Endothelial cell of umbilical vein (primary cell): ENCODE results near the gene TTLL11. TPM values are rescaled to one million over a fixed set of nuclear protein-coding genes. Genes with fewer than 3 reads are reported as not detected.

Source experiments
- BruUV-seq: library from RNA; stranded (reverse); fragments of 400-500 nt; replicated peaks from 2 replicates; lab custom pipeline; 2021; lab: Mats Ljungman, UMichigan
- CTCF ChIA-PET: fragments of 300-600, 350-600 bp; sonication (Branson Sonifier 250); formaldehyde crosslinking; loops from one replicate; lab custom pipeline; 2021; ENCODE audit warnings: antibody characterized with exemption, inconsistent platforms; lab: Charles Lee
- POLR2A ChIA-PET: fragments of 300-600, 350-600 bp; sonication (Branson Sonifier 250); formaldehyde crosslinking; loops from one replicate; lab custom pipeline; 2021; ENCODE audit warnings: antibody characterized with exemption, inconsistent platforms; lab: Charles Lee
- DNase-seq: peaks from one replicate; pipeline ENCODE4 v3.0.0-alpha.2; 2011; ENCODE audit warnings: low read depth, low spot score
- FAIRE-seq: peaks from 2 replicates; lab custom pipeline; 2011; peaks lifted over from hg19 to GRCh38; lab: Jason Lieb, UNC
- H2AFZ ChIP-seq: 2 replicates; pipeline ENCODE4 v1.6.0; 2012; ENCODE audit warnings: low read depth, low read length, control low read depth, inconsistent platforms
- H3K27ac ChIP-seq: 2 replicates; pipeline ENCODE4 v1.5.1; 2011; ENCODE audit warnings: low read depth, mild to moderate bottlenecking, control low read depth, low read length, moderate library complexity; ENCODE audit not compliant: insufficient read depth
- H3K27me3 ChIP-seq, 2 experiments: 2 replicates each; pipeline versions ENCODE4 v1.6.0 to v1.6.1; 2011; ENCODE audit warnings: low read length in 2 of 2, mixed read lengths in 1 of 2; ENCODE audit not compliant: control insufficient read depth in 2 of 2, insufficient read depth in 2 of 2
- H3K36me3 ChIP-seq, 2 experiments: 2 replicates in 1 of 2; 3 replicates in 1 of 2; pipeline ENCODE4 v1.5.1; 2011; ENCODE audit warnings: low read length in 2 of 2, mild to moderate bottlenecking in 1 of 2, moderate library complexity in 1 of 2; ENCODE audit not compliant: control insufficient read depth in 2 of 2, insufficient read depth in 2 of 2; ENCODE audit errors: extremely low read depth in 1 of 2
- H3K4me1 ChIP-seq: 3 replicates; pipeline ENCODE4 v1.5.1; 2011; ENCODE audit warnings: mild to moderate bottlenecking, low read length; ENCODE audit not compliant: control insufficient read depth, insufficient read depth; ENCODE audit errors: extremely low read depth
- H3K4me2 ChIP-seq: 2 replicates; pipeline ENCODE4 v1.6.1; 2011; ENCODE audit warnings: low read length, control low read depth, mixed read lengths; ENCODE audit not compliant: insufficient read depth
- H3K4me3 ChIP-seq, 3 experiments: fragments of 200-600 bp in 1 of 3; sonication (generic), shearing (Covaris generic) in 1 of 3; replicated peaks in 1 of 3; 2 replicates each; pipeline ENCODE4 v1.5.1; 2011 to 2016; ENCODE audit warnings: control low read depth in 3 of 3, low read length in 3 of 3, mild to moderate bottlenecking in 2 of 3, inconsistent platforms in 1 of 3, low read depth in 1 of 3, moderate library complexity in 1 of 3; ENCODE audit not compliant: insufficient read depth in 1 of 3
- H3K79me2 ChIP-seq: 2 replicates; pipeline ENCODE4 v1.6.0; 2012; ENCODE audit warnings: low read length, inconsistent platforms; ENCODE audit not compliant: control insufficient read depth, insufficient read depth
- H3K9ac ChIP-seq: replicated peaks from 2 replicates; pipeline ENCODE3; 2011; ENCODE audit warnings: low read length, control low read depth; ENCODE audit not compliant: insufficient read depth; ENCODE audit errors: extremely low read depth
- H3K9me1 ChIP-seq: replicated peaks from 3 replicates; pipeline ENCODE4 v1.6.0; 2011; ENCODE audit warnings: mild to moderate bottlenecking, low read length; ENCODE audit not compliant: control insufficient read depth, insufficient read depth; ENCODE audit errors: extremely low read depth
- H3K9me3 ChIP-seq: replicated peaks from 2 replicates; pipeline ENCODE4 v1.5.1; 2012; ENCODE audit warnings: low read length, inconsistent platforms; ENCODE audit not compliant: control insufficient read depth, insufficient read depth
- H4K20me1 ChIP-seq: replicated peaks from 2 replicates; pipeline ENCODE3; 2011; ENCODE audit warnings: mild to moderate bottlenecking, low read length; ENCODE audit not compliant: control insufficient read depth, insufficient read depth; ENCODE audit errors: extremely low read depth
- CTCF ChIP-seq, 2 donors: IDR thresholded peaks; 1 replicate in 1 of 2; 2 replicates in 1 of 2; pipeline ENCODE4 v1.5.1; 2011; ENCODE audit warnings: low read length in 2 of 2, mild to moderate bottlenecking in 2 of 2, moderate library complexity in 2 of 2, control low read depth in 1 of 2, inconsistent platforms in 1 of 2, low read depth in 1 of 2; ENCODE audit not compliant: insufficient read depth in 1 of 2; ENCODE audit errors: extremely low read depth in 1 of 2
- EZH2 ChIP-seq: IDR thresholded peaks from 2 replicates; pipeline ENCODE4 v1.6.1; 2012; ENCODE audit warnings: borderline replicate concordance, low read depth, mild to moderate bottlenecking, moderate library complexity, low read length, inconsistent platforms; ENCODE audit not compliant: severe bottlenecking
- FOS ChIP-seq: IDR thresholded peaks from 2 replicates; pipeline ENCODE4 v1.6.1; 2011; ENCODE audit warnings: mild to moderate bottlenecking, low read length, moderate library complexity, borderline replicate concordance; ENCODE audit not compliant: insufficient read depth
- GATA2 ChIP-seq: IDR thresholded peaks from 2 replicates; pipeline ENCODE4 v1.7.0; 2011; ENCODE audit warnings: low read depth, mild to moderate bottlenecking, moderate library complexity, mixed read lengths, low read length; ENCODE audit not compliant: insufficient read length, insufficient read depth
- JUN ChIP-seq: IDR thresholded peaks from 2 replicates; pipeline ENCODE4 v1.6.1; 2011; ENCODE audit warnings: borderline replicate concordance, low read depth; ENCODE audit not compliant: insufficient read length, insufficient read depth
- MAX ChIP-seq: IDR thresholded peaks from 2 replicates; pipeline ENCODE4 v1.6.1; 2011; ENCODE audit not compliant: insufficient read depth, insufficient read length
- MYC ChIP-seq: IDR thresholded peaks from one replicate; pipeline ENCODE4 v1.6.1; 2011; ENCODE audit warnings: mild to moderate bottlenecking, low read depth, low read length
- POLR2A ChIP-seq: IDR thresholded peaks from 2 replicates; pipeline ENCODE4 v1.6.1; 2012; ENCODE audit warnings: low read depth, mild to moderate bottlenecking, control low read depth, low read length
- POLR2AphosphoS5 ChIP-seq: IDR thresholded peaks from 2 replicates; pipeline ENCODE4 v1.6.1; 2012; ENCODE audit warnings: low read depth, mild to moderate bottlenecking, control low read depth, low read length, moderate library complexity; ENCODE audit not compliant: insufficient read depth
- dilution Hi-C: fragments of 300-500 bp; cut with MboI; formaldehyde crosslinking; loops from one replicate; pipeline ENCODE4 v1.15.0; 2019; ENCODE audit warnings: low sequenced_read_pairs; ENCODE audit not compliant: extremely low pct_ligation_motif_present
- intact Hi-C: fragments of 100-400 bp; cut with micrococcal nuclease; formaldehyde crosslinking; loops from one replicate; pipeline ENCODE4 v1.10.0; 2022
- polyA plus RNA-seq, 4 experiments: library from polyadenylated mRNA; depleted of rRNA in 3 of 4; stranded (reverse) in 3 of 4; unstranded in 1 of 4; fragments of >200 nt; gene quantifications; 2 replicates each; pipeline versions ENCODE4 v1.2.1 to v1.2.3, GENCODE V29; 2011 to 2012; ENCODE audit warnings: missing spikeins in 1 of 4
- total RNA-seq: library from RNA; stranded (reverse); gene quantifications from 2 replicates; pipeline ENCODE4 v1.2.3, GENCODE V29; 2021

Gene TTLL11
- total and polyA plus RNA-seq, 2 donors (not counting 3 experiments of a cell fraction or from before 2014, with no cell fraction given), result 4.9 to 5.1 TPM

GRCh38 chr9:122110100-122110833 lies 17.2 kb upstream of the TTLL11 start:
- Histone ChIP-seq H3K9me3 (no peaks in the 10 kb centered on the region), H4K20me1 (no peaks in the 10 kb centered on the region), H3K4me3 (no peak overlapping the region), H3K4me2 (no peak overlapping the region), H3K9me1 (no peaks in the 10 kb centered on the region), H3K79me2 (no peaks in the 10 kb centered on the region), H3K9ac (no peak overlapping the region), H3K36me3 (no peaks in the 10 kb centered on the region), H3K27ac (no peak overlapping the region), H3K27me3 (peaks cover 0 to 2% of the 10 kb centered on the region in 2 experiments), H3K4me1 (no peaks in the 10 kb centered on the region), H2AFZ (no peak overlapping the region)
- FAIRE-seq (no peak), DNase-seq (no peak)
- no peak for TF ChIP-seq CTCF (IDR thresholded peaks at IDR 0.05; ENCODE audit: extremely low read depth in 1 of 2, insufficient read depth in 1 of 2, low read depth in 1 of 2, low read length in 2 of 2)
- no TSS peak for BruUV-seq
- ChIA-PET CTCF (interaction anchor here (1.3 to 4.7 kb wide), 2 partner anchors 12 to 15 kb away, joined by 3 to 53 read pairs; no protein-coding TSS in a partner anchor), POLR2A (no interaction called here)
- dilution Hi-C loops (loop anchor here (25.0 kb wide), 1 partner anchor 252 kb away; the partner anchor contains the start of gene PTGS1), intact Hi-C loops (no loop called here)

- Histone ChIP-seq H3K9ac (no peak overlapping the region), H3K79me2 (no peaks in the 10 kb centered on the region), H3K9me3 (no peaks in the 10 kb centered on the region), H3K9me1 (no peaks in the 10 kb centered on the region), H3K4me1 (no peaks in the 10 kb centered on the region), H4K20me1 (no peaks in the 10 kb centered on the region), H3K36me3 (no peaks in the 10 kb centered on the region), H3K27me3 (no peaks in the 10 kb centered on the region), H3K4me3 (no peak overlapping the region), H3K27ac (no peak overlapping the region), H2AFZ (no peak overlapping the region), H3K4me2 (no peak overlapping the region)
- ChIA-PET POLR2A (no interaction called here), CTCF (interaction anchor here (1.2 to 4.7 kb wide), 2 partner anchors 11 to 14 kb away, joined by 4 to 53 read pairs; no protein-coding TSS in a partner anchor)
- dilution Hi-C loops (loop anchor here (25.0 kb wide), 1 partner anchor 253 kb away; the partner anchor contains the start of gene PTGS1), intact Hi-C loops (no loop called here)
- TF ChIP-seq FOS (no peak), MAX (no peak), POLR2AphosphoS5 (no peak), GATA2 (no peak), JUN (no peak), POLR2A (no peak), MYC (no peak), CTCF (IDR thresholded peaks at IDR 0.05; ENCODE audit: extremely low read depth in 1 of 2, insufficient read depth in 1 of 2, low read depth in 1 of 2, low read length in 2 of 2) (no peak), EZH2 (no peak)
- no peak for DNase-seq
- BruUV-seq, result no TSS peak
- no peak for FAIRE-seq
These were observed 16.1 kb upstream of the TTLL11 start for GRCh38 chr9:122109035-122109813.
